HuH-7 (cell line): ENCODE results near the gene ALX3.

ENCODE experiments used
- DNase-seq: peaks from one replicate; pipeline ENCODE4 v3.0.0; 2011; ENCODE audit warnings: low spot score

ALX3 gene

DNA sequence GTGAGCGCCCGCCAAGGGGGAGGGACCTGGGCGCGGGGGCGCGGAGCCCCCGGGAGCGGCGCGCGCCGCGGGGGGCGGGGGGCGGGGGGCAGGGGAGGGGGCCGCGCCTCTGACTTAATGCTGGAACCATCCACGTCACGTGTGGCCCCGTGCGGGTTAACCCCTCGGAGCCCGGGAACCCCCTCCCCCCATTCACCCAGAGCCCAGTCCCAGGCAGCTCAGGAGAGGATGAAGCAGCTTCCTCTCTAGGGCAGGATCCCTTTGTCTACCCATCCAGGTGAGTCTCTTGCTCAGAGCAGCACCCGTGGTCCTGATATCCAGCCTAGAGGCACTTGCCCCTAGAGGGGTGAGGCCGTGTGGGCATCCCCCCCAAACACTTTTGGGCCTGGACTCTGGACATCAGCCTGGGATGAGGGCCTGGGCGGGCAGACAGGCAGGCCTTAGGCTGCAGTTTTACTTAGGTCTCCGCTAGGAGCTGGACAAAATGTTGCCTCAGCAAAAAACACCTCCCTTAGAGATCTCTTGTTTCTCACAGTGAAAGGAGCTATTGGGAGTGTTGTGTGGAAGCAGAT lies at the start of gene ALX3:
Gene ALX3, minus strand, starts transcription at position 2 of the 572 bp plus-strand sequence. CDS start 60 bp downstream, outside the sequence.
- DNase-seq: no peak

GRCh38 chr1:110119843-110120242 lies 49.4 kb upstream of the ALX3 start:
- DNase-seq: no peak

- no peak for DNase-seq
These were observed 48.3 kb upstream of the ALX3 start for GRCh38 chr1:110118636-110119396.

GRCh38 chr1:110114784-110115183 lies 44.3 kb upstream of the ALX3 start:
- DNase-seq: no peak

- DNase-seq: no peak
These were observed 43.7 kb upstream of the ALX3 start for GRCh38 chr1:110114173-110114572.

DNA sequence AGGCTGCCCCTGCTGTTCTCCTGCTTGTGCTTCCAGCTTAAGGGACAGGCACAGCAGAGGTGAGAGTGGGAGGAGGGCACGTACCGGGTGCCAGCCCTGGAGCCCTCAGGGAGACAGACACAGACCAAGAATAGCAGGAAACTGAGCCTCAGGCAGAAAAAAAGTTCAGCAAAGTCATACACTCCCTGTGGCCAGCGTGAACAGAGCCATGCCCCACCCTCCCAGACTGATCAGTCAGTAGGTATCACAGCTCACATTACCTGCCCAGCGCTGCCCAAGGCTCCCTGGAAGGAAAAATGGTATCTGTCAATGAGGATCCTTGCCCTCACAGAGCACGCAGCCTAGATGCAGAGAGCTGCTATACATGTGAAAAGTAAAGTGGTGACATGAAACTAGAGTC lies 43.1 kb upstream of the ALX3 start:
- no peak for DNase-seq

DNA sequence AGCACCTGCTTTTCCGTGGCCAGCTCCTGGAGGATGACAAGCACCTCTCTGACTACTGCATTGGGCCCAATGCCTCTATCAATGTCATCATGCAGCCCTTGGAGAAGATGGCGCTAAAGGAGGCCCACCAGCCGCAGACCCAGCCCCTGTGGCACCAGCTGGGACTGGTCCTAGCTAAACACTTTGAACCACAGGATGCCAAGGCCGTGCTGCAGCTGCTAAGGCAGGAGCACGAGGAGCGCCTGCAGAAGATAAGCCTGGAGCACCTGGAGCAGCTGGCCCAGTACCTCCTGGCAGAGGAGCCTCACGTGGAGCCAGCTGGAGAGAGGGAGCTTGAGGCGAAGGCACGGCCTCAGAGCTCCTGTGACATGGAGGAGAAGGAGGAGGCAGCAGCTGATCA lies 42.2 kb upstream of the ALX3 start:
- DNase-seq: no peak

DNA sequence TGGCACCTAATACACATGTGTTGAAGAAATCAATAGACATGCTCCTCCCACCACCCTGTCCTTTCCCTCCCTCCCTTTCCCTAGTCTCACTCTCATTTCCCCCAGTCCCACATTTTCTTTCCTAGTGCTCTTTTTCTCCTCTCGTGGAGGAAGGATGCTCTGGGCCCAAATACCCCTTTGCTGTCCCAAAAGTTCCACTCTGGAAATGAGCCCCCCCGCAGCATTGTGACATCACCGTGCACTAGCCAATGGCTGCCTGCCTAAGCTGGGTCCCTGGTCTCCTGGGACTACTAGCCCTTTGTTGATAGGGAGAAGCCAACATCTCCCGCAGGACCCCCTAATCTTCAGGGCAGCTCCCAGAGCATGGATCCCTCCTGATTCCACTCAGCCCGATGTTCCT lies 41.7 kb upstream of the ALX3 start, which contains the start of gene UBL4B:
Gene UBL4B, plus strand, starts transcription at position 301 of the 400 bp plus-strand sequence. Its CDS starts 92 bp downstream, at position 393.
- DNase-seq: no peak

GRCh38 chr1:110111081-110111480 lies 40.6 kb upstream of the ALX3 start:
- DNase-seq: no peak

GRCh38 chr1:110107867-110108469 lies 37.5 kb upstream of the ALX3 start:
- DNase-seq: no peak

- peak; percentile 88 for DNase-seq
These were observed 35.8 kb upstream of the ALX3 start for GRCh38 chr1:110106013-110106941.

- no peak for DNase-seq
These were observed 31.6 kb upstream of the ALX3 start for GRCh38 chr1:110102081-110102480.

GRCh38 chr1:110100335-110100734 lies 29.9 kb upstream of the ALX3 start:
- no peak for DNase-seq

- no peak for DNase-seq
These were observed 28.0 kb upstream of the ALX3 start for GRCh38 chr1:110098222-110099026.

- DNase-seq: no peak
These were observed 27.2 kb upstream of the ALX3 start for GRCh38 chr1:110097507-110098221.

- no peak for DNase-seq
These were observed 24.6 kb upstream of the ALX3 start for GRCh38 chr1:110094931-110095654.

DNA sequence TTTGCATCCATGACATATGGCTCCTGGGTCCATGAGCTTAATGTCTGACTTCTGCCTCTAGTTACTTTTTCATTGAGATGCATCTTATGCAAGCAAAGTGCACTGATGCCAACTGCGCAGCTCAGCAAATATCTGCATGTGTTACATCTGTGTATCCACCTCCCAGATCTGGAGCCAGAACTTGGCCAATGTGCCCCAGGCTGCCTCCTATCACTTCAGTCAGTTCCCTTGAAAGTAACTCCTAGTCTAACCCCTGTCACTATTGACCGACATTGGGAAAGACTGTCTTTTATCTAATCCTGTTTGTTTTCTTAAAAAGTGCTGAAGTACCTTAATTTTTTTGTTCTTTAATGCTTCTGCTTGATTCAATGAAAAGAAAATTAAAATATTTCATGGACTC lies 22.5 kb upstream of the ALX3 start:
- no peak for DNase-seq

GRCh38 chr1:110091791-110092190 lies 21.3 kb upstream of the ALX3 start:
- no peak for DNase-seq

DNA sequence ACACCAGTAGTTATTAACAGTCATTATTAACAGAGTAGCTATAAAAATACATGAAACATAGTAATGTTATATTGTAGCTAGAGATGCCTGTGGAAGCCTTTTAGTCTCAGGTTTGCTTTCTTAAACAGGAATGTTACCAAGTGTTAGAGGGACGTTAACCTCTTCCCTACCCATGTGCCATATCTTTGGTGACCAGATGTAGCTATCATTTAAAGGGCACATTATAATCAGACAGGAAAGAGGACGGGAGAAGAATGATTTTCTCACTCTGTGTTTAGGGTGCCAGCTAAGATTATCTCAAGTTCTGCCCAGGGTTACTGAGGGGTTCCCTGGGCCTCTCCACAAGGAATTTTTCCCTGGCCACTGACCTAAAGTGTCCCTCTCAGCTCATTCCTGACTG lies 20.9 kb upstream of the ALX3 start:
- no peak for DNase-seq
